GM04504 (cell line): ENCODE measurements around the gene SLC24A3.

Experiments used
- DNase-seq: peaks from one replicate; pipeline ENCODE4 v3.0.0-alpha.2; 2012; ENCODE audit warnings: low read depth

SLC24A3 gene

GRCh38 chr20:19341348-19342053, 129.1 kb downstream of the SLC24A3 start:
- no peak for DNase-seq

GRCh38 chr20:19344341-19344740, 131.9 kb downstream of the SLC24A3 start:
- DNase-seq = no peak

- DNase-seq = no peak
Observed at GRCh38 chr20:19347943-19348456, 135.6 kb downstream of the SLC24A3 start.

GRCh38 chr20:19348582-19348981, 136.1 kb downstream of the SLC24A3 start:
- no peak for DNase-seq

GRCh38 chr20:19349879-19350278, 137.4 kb downstream of the SLC24A3 start:
- no peak for DNase-seq

GRCh38 chr20:19351542-19351941, 139.1 kb downstream of the SLC24A3 start:
- no peak for DNase-seq

GRCh38 chr20:19354950-19355349, 142.5 kb downstream of the SLC24A3 start:
- DNase-seq = no peak

GRCh38 chr20:19361790-19362189, 149.3 kb downstream of the SLC24A3 start:
- no peak for DNase-seq

- DNase-seq = no peak
Observed at GRCh38 chr20:19363476-19363875, 151.0 kb downstream of the SLC24A3 start.

- no peak for DNase-seq
Observed at GRCh38 chr20:19367591-19367990, 155.1 kb downstream of the SLC24A3 start.

- DNase-seq = no peak
Observed at GRCh38 chr20:19368351-19368750, 155.9 kb downstream of the SLC24A3 start.

- no peak for DNase-seq
Observed at GRCh38 chr20:19370076-19371075, 157.9 kb downstream of the SLC24A3 start.

- DNase-seq = no peak
Observed at GRCh38 chr20:19371112-19371511, 158.7 kb downstream of the SLC24A3 start.

GRCh38 chr20:19374216-19374615, 161.8 kb downstream of the SLC24A3 start:
- no peak for DNase-seq

- no peak for DNase-seq
Observed at GRCh38 chr20:19375395-19375794, 163.0 kb downstream of the SLC24A3 start.

- no peak for DNase-seq
Observed at GRCh38 chr20:19375801-19376200, 163.4 kb downstream of the SLC24A3 start.

- DNase-seq = no peak
Observed at GRCh38 chr20:19376451-19377229, 164.2 kb downstream of the SLC24A3 start.

- no peak for DNase-seq
Observed at GRCh38 chr20:19378058-19378457, 165.6 kb downstream of the SLC24A3 start.

- no peak for DNase-seq
Observed at GRCh38 chr20:19380211-19380610, 167.8 kb downstream of the SLC24A3 start.

GRCh38 chr20:19381947-19382346, 169.5 kb downstream of the SLC24A3 start:
- no peak for DNase-seq

GRCh38 chr20:19382386-19383340, 170.2 kb downstream of the SLC24A3 start:
- DNase-seq = no peak
